GM18907 (cell line): ENCODE measurements around the gene TMEM53.
A peak's percentile ranks its signal among the peaks of the same experiment; 100 is the strongest.

Experiments
- ATAC-seq: cut with Tn5 transposase; IDR thresholded peaks from one replicate; pipeline ENCODE4 v1.9.1; 2021; ENCODE audit warnings: mild to moderate bottlenecking, moderate library complexity; ENCODE audit not compliant: unreplicated experiment

Gene TMEM53

GRCh38 chr1:44631647-44632539, 42.4 kb downstream of the TMEM53 start:
- peak; percentile 69 for ATAC-seq

- peak; percentile 2 for ATAC-seq
Observed at GRCh38 chr1:44631333-44631646, 43.0 kb downstream of the TMEM53 start.

GRCh38 chr1:44630116-44630515, 44.2 kb downstream of the TMEM53 start:
- no peak for ATAC-seq

GRCh38 chr1:44628962-44629756, 45.1 kb downstream of the TMEM53 start:
- no peak for ATAC-seq

GRCh38 chr1:44625348-44625747, 48.9 kb downstream of the TMEM53 start:
- ATAC-seq = no peak

GRCh38 chr1:44624268-44624901, 49.9 kb downstream of the TMEM53 start:
- no peak for ATAC-seq

GRCh38 chr1:44621841-44622286, 52.4 kb downstream of the TMEM53 start:
- no peak for ATAC-seq

- no peak for ATAC-seq
Observed at GRCh38 chr1:44620072-44620471, 54.2 kb downstream of the TMEM53 start.

- ATAC-seq = no peak
Observed at GRCh38 chr1:44619261-44619900, 54.9 kb downstream of the TMEM53 start.

- ATAC-seq = no peak
Observed at GRCh38 chr1:44617703-44618029, 56.6 kb downstream of the TMEM53 start.

- no peak for ATAC-seq
Observed at GRCh38 chr1:44616991-44617702, 57.1 kb downstream of the TMEM53 start.

- ATAC-seq = no peak
Observed at GRCh38 chr1:44616284-44616990, 57.8 kb downstream of the TMEM53 start.

GRCh38 chr1:44613941-44614340, 60.3 kb downstream of the TMEM53 start:
- ATAC-seq = no peak

GRCh38 chr1:44611866-44612265, 62.4 kb downstream of the TMEM53 start:
- no peak for ATAC-seq

- ATAC-seq = no peak
Observed at GRCh38 chr1:44611419-44611818, 62.9 kb downstream of the TMEM53 start.

- ATAC-seq = no peak
Observed at GRCh38 chr1:44610527-44611148, 63.6 kb downstream of the TMEM53 start.

- no peak for ATAC-seq
Observed at GRCh38 chr1:44609768-44610526, 64.3 kb downstream of the TMEM53 start.

- ATAC-seq = no peak
Observed at GRCh38 chr1:44609412-44609767, 64.9 kb downstream of the TMEM53 start.

GRCh38 chr1:44608141-44608540, 66.1 kb downstream of the TMEM53 start:
- no peak for ATAC-seq
